ENCODE measurements around the gene PDE2A. TPM values are rescaled to one million over a fixed set of nuclear protein-coding genes. Genes with fewer than 3 reads are reported as not detected.

Gene PDE2A
- total RNA-seq, 1 donor from 2014 or later, result 19.6 TPM

DNA sequence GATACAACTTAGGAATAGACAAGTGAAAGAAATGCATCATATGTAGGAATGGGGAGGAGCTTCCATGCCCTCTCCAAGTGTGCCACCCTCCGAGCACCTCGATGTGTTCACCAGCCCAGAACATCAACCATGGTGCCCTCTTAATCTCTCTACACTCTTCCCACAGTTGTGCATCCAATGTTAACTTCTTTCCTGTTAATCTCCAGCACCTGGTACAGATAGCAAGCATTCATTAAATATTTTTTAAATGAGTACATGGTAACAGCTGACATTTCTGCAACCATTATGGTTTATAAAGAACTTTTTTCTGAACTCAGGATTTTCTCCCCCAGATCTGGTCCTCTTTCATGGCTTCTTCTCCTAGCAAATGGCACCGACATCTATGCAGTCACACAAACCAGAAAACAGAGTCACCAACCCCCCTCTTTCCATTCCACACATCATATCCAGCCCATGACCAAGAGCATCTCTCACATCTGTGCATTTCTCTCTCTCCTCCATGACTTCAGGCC lies 121.8 kb downstream of the PDE2A start:
- intact Hi-C loops (cut with micrococcal nuclease), result no loop called here
- Histone ChIP-seq H3K27ac (replicated peaks) (no peak overlapping the region), H3K9me3 (replicated peaks) (no peaks in the 10 kb centered on the region), H3K27me3 (ENCODE audit: low read depth) (peaks cover 47% of the 10 kb centered on the region), H3K36me3 (no peaks in the 10 kb centered on the region), H3K4me1 (no peaks in the 10 kb centered on the region), H3K4me3 (no peak overlapping the region)
- TF ChIP-seq CTCF (IDR thresholded peaks at IDR 0.05; ENCODE audit: borderline replicate concordance), result no peak
- no peak for DNase-seq

DNA sequence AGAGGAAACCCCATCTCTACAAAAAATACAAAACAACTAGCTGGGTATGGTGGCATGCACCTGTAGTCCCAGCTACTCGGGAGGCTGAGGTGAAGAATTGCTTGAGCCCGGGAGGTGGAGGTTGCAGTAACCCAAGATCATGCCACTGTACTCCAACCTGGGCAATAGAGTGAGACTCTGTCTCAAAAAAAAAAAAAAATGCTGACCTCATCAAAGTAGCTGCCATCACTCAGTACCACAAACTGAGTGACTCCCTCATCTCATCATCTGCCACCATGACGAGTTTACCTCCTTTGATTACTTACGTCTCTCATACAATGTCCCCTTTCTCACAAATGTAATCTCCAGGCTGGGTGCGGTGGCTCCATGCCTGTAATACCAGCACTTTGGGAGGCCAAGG lies 122.7 kb downstream of the PDE2A start:
- Histone ChIP-seq H3K4me1 (no peaks in the 10 kb centered on the region), H3K4me3 (no peak overlapping the region), H3K27me3 (ENCODE audit: low read depth) (peaks cover 43% of the 10 kb centered on the region), H3K27ac (replicated peaks) (no peak overlapping the region), H3K36me3 (no peaks in the 10 kb centered on the region), H3K9me3 (replicated peaks) (no peaks in the 10 kb centered on the region)
- no peak for TF ChIP-seq CTCF (IDR thresholded peaks at IDR 0.05; ENCODE audit: borderline replicate concordance)
- intact Hi-C loops (cut with micrococcal nuclease), result no loop called here
- DNase-seq, result no peak

- H3K4me3 ChIP-seq, result no peak overlapping the region
- no peak for DNase-seq
- H3K9me3 ChIP-seq (replicated peaks), result no peaks in the 10 kb centered on the region
- H3K27me3 ChIP-seq (ENCODE audit: low read depth), result peaks cover 50% of the 10 kb centered on the region
- TF ChIP-seq CTCF (IDR thresholded peaks at IDR 0.05; ENCODE audit: borderline replicate concordance), result no peak
- no peaks in the 10 kb centered on the region for H3K4me1 ChIP-seq
- H3K36me3 ChIP-seq, result no peaks in the 10 kb centered on the region
- H3K27ac ChIP-seq (replicated peaks), result no peak overlapping the region
- intact Hi-C loops (cut with micrococcal nuclease), result no loop called here
Observed at GRCh38 chr11:72548463-72548862, 125.8 kb downstream of the PDE2A start.

DNA sequence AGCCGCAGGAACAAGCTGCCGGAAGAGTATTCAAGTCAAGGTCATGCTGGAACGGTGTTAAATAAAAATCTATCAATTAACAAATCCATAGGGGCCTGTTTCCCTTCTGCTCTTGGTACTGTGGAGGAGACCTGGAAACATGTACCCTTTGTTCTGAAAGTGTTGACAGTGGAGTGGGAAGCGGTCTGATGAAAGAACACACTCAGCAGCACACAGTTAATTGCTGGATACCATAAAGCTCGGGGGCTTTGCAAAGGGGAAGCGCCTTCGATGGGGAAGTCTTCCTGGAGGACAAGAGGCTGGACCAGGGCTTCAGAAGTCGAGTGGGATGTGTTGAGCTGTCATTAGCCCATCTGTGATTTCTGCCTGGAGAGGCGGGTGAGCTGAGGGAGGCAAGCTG lies 127.4 kb downstream of the PDE2A start:
- Histone ChIP-seq H3K9me3 (replicated peaks) (no peaks in the 10 kb centered on the region), H3K36me3 (no peaks in the 10 kb centered on the region), H3K27me3 (ENCODE audit: low read depth) (peaks cover 59% of the 10 kb centered on the region), H3K27ac (replicated peaks) (no peak overlapping the region), H3K4me1 (no peaks in the 10 kb centered on the region), H3K4me3 (no peak overlapping the region)
- TF ChIP-seq CTCF (IDR thresholded peaks at IDR 0.05; ENCODE audit: borderline replicate concordance), result no peak
- intact Hi-C loops (cut with micrococcal nuclease), result no loop called here
- DNase-seq, result no peak

DNA sequence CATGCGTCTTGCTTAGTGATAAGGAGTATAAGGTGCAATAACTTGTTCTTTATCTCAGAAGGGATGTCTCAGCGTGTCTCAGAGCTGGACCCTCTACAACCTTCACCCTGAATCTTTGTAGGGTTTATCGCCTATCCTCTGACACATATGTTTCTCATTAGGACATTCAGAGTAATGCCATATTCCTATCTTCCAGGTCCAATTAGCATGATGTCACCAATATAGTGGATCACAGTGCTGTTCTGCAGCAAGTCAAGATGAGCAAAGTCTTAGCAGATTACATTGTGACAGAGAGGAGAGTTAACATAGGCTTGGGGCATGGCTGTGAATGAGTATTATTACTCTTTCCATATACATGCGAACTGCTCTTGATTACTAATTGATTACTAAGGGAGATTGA lies 129.6 kb downstream of the PDE2A start:
- no peak overlapping the region for H3K4me3 ChIP-seq
- H3K27me3 ChIP-seq (ENCODE audit: low read depth), result peaks cover 60% of the 10 kb centered on the region
- intact Hi-C loops (cut with micrococcal nuclease), result no loop called here
- no peak for TF ChIP-seq CTCF (IDR thresholded peaks at IDR 0.05; ENCODE audit: borderline replicate concordance)
- H3K36me3 ChIP-seq, result no peaks in the 10 kb centered on the region
- H3K4me1 ChIP-seq, result no peaks in the 10 kb centered on the region
- H3K27ac ChIP-seq (replicated peaks), result no peak overlapping the region
- H3K9me3 ChIP-seq (replicated peaks), result no peaks in the 10 kb centered on the region
- no peak for DNase-seq
